GM23338 (cell line): Measurements from ENCODE around the gene STK24. TPM values are rescaled to one million over a fixed set of nuclear protein-coding genes. Genes with fewer than 3 reads are reported as not detected.

Experiments
- ATAC-seq: fragments of 200-7000 bp; cut with Tn5 transposase; 3 replicates; pipeline ENCODE4 v1.9.1; 2020
- DNase-seq: peaks from one replicate; pipeline ENCODE4 v3.0.0-alpha.2; 2015; ENCODE audit warnings: low spot score
- H2AFZ ChIP-seq: fragments of 200-600 bp; sonication (generic); 2 replicates; pipeline ENCODE4 v1.8.0; 2016; ENCODE audit warnings: antibody characterized with exemption, mild to moderate bottlenecking, moderate library complexity
- H3F3A ChIP-seq: fragments of 200-600 bp; sonication (generic); replicated peaks from 2 replicates; pipeline ENCODE4 v1.8.0; 2017; ENCODE audit warnings: antibody characterized with exemption, mixed run types, low read depth
- H3K27ac ChIP-seq: fragments of 200-600 bp; sonication (generic); 2 replicates; pipeline ENCODE4 v1.6.1; 2016; ENCODE audit warnings: low read depth
- H3K27me3 ChIP-seq: fragments of 200-600 bp; sonication (generic); 2 replicates; pipeline ENCODE4 v1.8.0; 2016; ENCODE audit warnings: mild to moderate bottlenecking, mixed run types, moderate library complexity; ENCODE audit not compliant: insufficient read depth
- H3K36me3 ChIP-seq: fragments of 200-600 bp; sonication (generic); 2 replicates; pipeline ENCODE4 v1.8.0; 2016; ENCODE audit warnings: mild to moderate bottlenecking; ENCODE audit not compliant: insufficient read depth
- H3K4me1 ChIP-seq: fragments of 200-600 bp; sonication (generic); 2 replicates; pipeline ENCODE4 v1.8.0; 2016; ENCODE audit warnings: mild to moderate bottlenecking, moderate library complexity; ENCODE audit not compliant: insufficient read depth
- H3K4me2 ChIP-seq: fragments of 200-600 bp; sonication (generic); 2 replicates; pipeline ENCODE4 v1.7.1; 2017; ENCODE audit warnings: mixed run types
- H3K4me3 ChIP-seq: fragments of 200-600 bp; sonication (generic); 2 replicates; pipeline ENCODE4 v1.6.1; 2016; ENCODE audit warnings: mixed run types
- H3K79me2 ChIP-seq: fragments of 200-600 bp; sonication (generic); replicated peaks from 2 replicates; pipeline ENCODE4 v1.8.0; 2017; ENCODE audit warnings: mild to moderate bottlenecking; ENCODE audit not compliant: insufficient read depth
- H3K9me2 ChIP-seq: fragments of 200-600 bp; sonication (generic); 2 replicates; pipeline ENCODE4 v1.8.0; 2017; ENCODE audit not compliant: insufficient read depth
- H4K20me1 ChIP-seq: fragments of 200-600 bp; sonication (generic); replicated peaks from 2 replicates; pipeline ENCODE4 v1.8.0; 2017; ENCODE audit warnings: mild to moderate bottlenecking; ENCODE audit not compliant: insufficient read depth
- H3K27ac Mint-ChIP-seq: 2 replicates; pipeline ENCODE4 v1.8.0; 2020; ENCODE audit warnings: inconsistent platforms, mild to moderate bottlenecking, moderate library complexity, mixed read lengths
- H3K27me3 Mint-ChIP-seq: 3 replicates; pipeline ENCODE4 v1.8.0; 2022; ENCODE audit warnings: low read depth, mild to moderate bottlenecking, moderate library complexity, mixed read lengths, inconsistent platforms; ENCODE audit not compliant: insufficient read depth, poor library complexity
- H3K36me3 Mint-ChIP-seq: 3 replicates; pipeline ENCODE4 v1.8.0; 2021; ENCODE audit warnings: low read depth, mild to moderate bottlenecking, inconsistent platforms, moderate library complexity, mixed read lengths
- H3K4me1 Mint-ChIP-seq: 3 replicates; pipeline ENCODE4 v1.8.0; 2020; ENCODE audit warnings: mild to moderate bottlenecking, inconsistent platforms, mixed read lengths
- H3K4me3 Mint-ChIP-seq: 3 replicates; pipeline ENCODE4 v1.8.0; 2021; ENCODE audit warnings: moderate library complexity, mild to moderate bottlenecking, inconsistent platforms, mixed read lengths
- H3K9me3 Mint-ChIP-seq: 3 replicates; pipeline ENCODE4 v1.8.0; 2020; ENCODE audit warnings: moderate library complexity, mild to moderate bottlenecking, inconsistent platforms, mixed read lengths
- CTCF ChIP-seq, 2 experiments: fragments of 200-600 bp in 1 of 2; sonication (generic) in 1 of 2; conservative IDR thresholded peaks; 2 replicates each; pipeline versions ENCODE4 v1.5.1 to v1.6.1; 2016 to 2017; ENCODE audit warnings: antibody characterized with exemption in 2 of 2, low read depth in 2 of 2, mild to moderate bottlenecking in 2 of 2, moderate library complexity in 1 of 2
- EZH2 ChIP-seq: fragments of 200-600 bp; sonication (generic); IDR thresholded peaks from one replicate; pipeline ENCODE4 v1.8.0; 2017; ENCODE audit warnings: antibody characterized with exemption, mild to moderate bottlenecking, low read depth; ENCODE audit not compliant: unreplicated experiment
- EZH2phosphoT487 ChIP-seq: fragments of 200-600 bp; sonication (generic); IDR thresholded peaks from one replicate; pipeline ENCODE4 v1.8.1; 2018; ENCODE audit warnings: antibody characterized with exemption; ENCODE audit not compliant: unreplicated experiment
- JUNB ChIP-seq: IDR thresholded peaks from one replicate; pipeline ENCODE4 v1.6.1; 2016; ENCODE audit warnings: antibody characterized with exemption; ENCODE audit not compliant: unreplicated experiment
- NANOG ChIP-seq: IDR thresholded peaks from 2 replicates; pipeline ENCODE4 v1.6.1; 2016; ENCODE audit warnings: antibody characterized with exemption, borderline replicate concordance
- POLR2AphosphoS5 ChIP-seq: IDR thresholded peaks from 2 replicates; pipeline ENCODE4 v1.6.1; 2016; ENCODE audit warnings: antibody characterized with exemption, low read depth
- ZNF114 ChIP-seq: fragments of 250-450 bp; sonication (Bioruptor Pico); IDR thresholded peaks from 2 replicates; pipeline ENCODE4 v1.5.0; 2020; ENCODE audit warnings: mild to moderate bottlenecking, moderate library complexity
- ZNF331 ChIP-seq: fragments of 250-450 bp; sonication (Bioruptor Pico); IDR thresholded peaks from 2 replicates; pipeline ENCODE4 v1.5.0; 2020; ENCODE audit warnings: low read depth, mild to moderate bottlenecking, moderate library complexity
- ZNF462 ChIP-seq: fragments of 250-450 bp; sonication (Bioruptor Pico); IDR thresholded peaks from 2 replicates; pipeline ENCODE4 v1.5.0; 2020; ENCODE audit warnings: mild to moderate bottlenecking, moderate library complexity
- polyA plus RNA-seq: library from polyadenylated mRNA; unstranded; fragments of >200 nt; fragmentation: Nextera tagmentation; extraction: Ambion mirVana; gene quantifications from 2 replicates; pipeline ENCODE4 v1.2.1, GENCODE V29; 2016
- total RNA-seq: library from RNA; depleted of rRNA; stranded (reverse); fragments of >200 nt; shearing (Covaris generic); gene quantifications from 2 replicates; pipeline ENCODE4 v1.2.3, GENCODE V29; 2014
- TF ChIP-seq, protein P1 (sequence below): IDR thresholded peaks from one replicate; pipeline ENCODE4 v1.6.1; 2018; ENCODE audit warnings: antibody characterized with exemption; ENCODE audit not compliant: unreplicated experiment

Gene STK24
- total and polyA plus RNA-seq, 2 experiments from 2014 or later: 56.5 to 144 TPM

GRCh38 chr13:98407575-98407974, 169.3 kb downstream of the STK24 start:
- Mint-ChIP-seq H3K36me3 (peaks cover 6% of the 10 kb centered on the region; the same call in 2 of the 3 replicates), H3K4me1 (peaks cover 8% of the 10 kb centered on the region), H3K27me3 (peaks cover 2% of the 10 kb centered on the region), H3K27ac (no peak overlapping the region), H3K9me3 (no peaks in the 10 kb centered on the region), H3K4me3 (no peak overlapping the region)
- DNase-seq: no peak
- Histone ChIP-seq H3F3A (no peaks in the 10 kb centered on the region), H3K36me3 (no peaks in the 10 kb centered on the region; the same call in 1 of the 2 replicates), H3K27me3 (no peaks in the 10 kb centered on the region), H2AFZ (no peak overlapping the region), H3K4me2 (no peak overlapping the region), H3K4me3 (no peak overlapping the region), H4K20me1 (no peaks in the 10 kb centered on the region; the same call in 1 of the 2 replicates), H3K27ac (no peak overlapping the region), H3K9me2 (no peaks in the 10 kb centered on the region), H3K4me1 (peaks cover 5% of the 10 kb centered on the region; the same call in 1 of the 2 replicates), H3K79me2 (no peaks in the 10 kb centered on the region)
- TF ChIP-seq EZH2 (no peak), ZNF462 (CRISPR knock-in tag) (no peak), EZH2phosphoT487 (no peak), POLR2AphosphoS5 (no peak), CTCF (conservative IDR thresholded peaks at IDR 0.05; ENCODE audit: low read depth in 2 of 2) (no peak), NANOG (no peak), ZNF114 (no peak), ZNF331 (CRISPR knock-in tag) (no peak), JUNB (no peak)
- TF ChIP-seq, protein P1, sequence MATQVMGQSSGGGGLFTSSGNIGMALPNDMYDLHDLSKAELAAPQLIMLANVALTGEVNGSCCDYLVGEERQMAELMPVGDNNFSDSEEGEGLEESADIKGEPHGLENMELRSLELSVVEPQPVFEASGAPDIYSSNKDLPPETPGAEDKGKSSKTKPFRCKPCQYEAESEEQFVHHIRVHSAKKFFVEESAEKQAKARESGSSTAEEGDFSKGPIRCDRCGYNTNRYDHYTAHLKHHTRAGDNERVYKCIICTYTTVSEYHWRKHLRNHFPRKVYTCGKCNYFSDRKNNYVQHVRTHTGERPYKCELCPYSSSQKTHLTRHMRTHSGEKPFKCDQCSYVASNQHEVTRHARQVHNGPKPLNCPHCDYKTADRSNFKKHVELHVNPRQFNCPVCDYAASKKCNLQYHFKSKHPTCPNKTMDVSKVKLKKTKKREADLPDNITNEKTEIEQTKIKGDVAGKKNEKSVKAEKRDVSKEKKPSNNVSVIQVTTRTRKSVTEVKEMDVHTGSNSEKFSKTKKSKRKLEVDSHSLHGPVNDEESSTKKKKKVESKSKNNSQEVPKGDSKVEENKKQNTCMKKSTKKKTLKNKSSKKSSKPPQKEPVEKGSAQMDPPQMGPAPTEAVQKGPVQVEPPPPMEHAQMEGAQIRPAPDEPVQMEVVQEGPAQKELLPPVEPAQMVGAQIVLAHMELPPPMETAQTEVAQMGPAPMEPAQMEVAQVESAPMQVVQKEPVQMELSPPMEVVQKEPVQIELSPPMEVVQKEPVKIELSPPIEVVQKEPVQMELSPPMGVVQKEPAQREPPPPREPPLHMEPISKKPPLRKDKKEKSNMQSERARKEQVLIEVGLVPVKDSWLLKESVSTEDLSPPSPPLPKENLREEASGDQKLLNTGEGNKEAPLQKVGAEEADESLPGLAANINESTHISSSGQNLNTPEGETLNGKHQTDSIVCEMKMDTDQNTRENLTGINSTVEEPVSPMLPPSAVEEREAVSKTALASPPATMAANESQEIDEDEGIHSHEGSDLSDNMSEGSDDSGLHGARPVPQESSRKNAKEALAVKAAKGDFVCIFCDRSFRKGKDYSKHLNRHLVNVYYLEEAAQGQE: no peak
- ATAC-seq: no peak
